IMR-90 (cell line): ENCODE measurements around the gene ME3. TPM values are rescaled to one million over a fixed set of nuclear protein-coding genes. Genes with fewer than 3 reads are reported as not detected.
"Not testable (repeated sequence)": the region's sequence is repeated elsewhere in the genome, so short reads cannot be mapped to it uniquely, and the experiment has no call there.

Experiments
- ATAC-seq: fragments of 200-7000 bp; cut with Tn5 transposase; 2 replicates; pipeline ENCODE4 v1.9.1; 2020; ENCODE audit warnings: low read depth, mild to moderate bottlenecking, moderate library complexity
- BruUV-seq: library from RNA; stranded (reverse); fragments of 400-500 nt; replicated peaks from 2 replicates; lab custom pipeline; 2021; lab: Mats Ljungman, UMichigan
- CTCF ChIA-PET: fragments of 300-600 bp; formaldehyde crosslinking; extraction: SDS; loops from one replicate; lab custom pipeline; 2021; ENCODE audit warnings: antibody characterized with exemption; lab: Yijun Ruan, JAX
- POLR2A ChIA-PET: fragments of 300-600 bp; sonication (Branson Sonifier 250); formaldehyde crosslinking; loops from one replicate; lab custom pipeline; 2022; ENCODE audit warnings: antibody characterized with exemption; ENCODE audit not compliant: unreplicated experiment; lab: Charles Lee
- DNase-seq: peaks from one replicate; pipeline ENCODE4 v3.0.0; 2013
- H2AFZ ChIP-seq: replicated peaks from 2 replicates; pipeline ENCODE3; 2013; ENCODE audit warnings: low read length, mild to moderate bottlenecking; ENCODE audit not compliant: poor library complexity
- H2AK5ac ChIP-seq: 2 replicates; pipeline ENCODE4 v1.6.1; 2013; ENCODE audit warnings: low read depth, low read length, inconsistent platforms
- H2AK9ac ChIP-seq: replicated peaks from 2 replicates; pipeline ENCODE3; 2013; ENCODE audit warnings: mild to moderate bottlenecking, low read depth, low read length, moderate library complexity; ENCODE audit not compliant: poor library complexity
- H2BK120ac ChIP-seq: 2 replicates; pipeline ENCODE4 v1.6.1; 2013; ENCODE audit warnings: low read depth, low read length, inconsistent platforms
- H2BK15ac ChIP-seq: 3 replicates; pipeline ENCODE4 v1.6.1; 2013; ENCODE audit warnings: low read depth, low read length, inconsistent platforms
- H2BK20ac ChIP-seq: 2 replicates; pipeline ENCODE4 v1.6.1; 2013; ENCODE audit warnings: low read depth, mild to moderate bottlenecking, inconsistent platforms, low read length, moderate library complexity
- H2BK5ac ChIP-seq: 2 replicates; pipeline ENCODE4 v1.6.1; 2013; ENCODE audit warnings: mild to moderate bottlenecking, low read depth, low read length, inconsistent platforms; ENCODE audit not compliant: poor library complexity, severe bottlenecking
- H3K14ac ChIP-seq: replicated peaks from 2 replicates; pipeline ENCODE4 v1.6.1; 2013; ENCODE audit warnings: low read depth, low read length, inconsistent platforms
- H3K18ac ChIP-seq: 2 replicates; pipeline ENCODE4 v1.6.1; 2013; ENCODE audit warnings: low read depth, low read length, control low read depth
- H3K23ac ChIP-seq: 2 replicates; pipeline ENCODE4 v1.6.1; 2013; ENCODE audit warnings: low read depth, low read length, inconsistent platforms
- H3K27ac ChIP-seq: 2 replicates; pipeline ENCODE4 v1.5.1; 2013; ENCODE audit warnings: mild to moderate bottlenecking, control low read depth, low read length; ENCODE audit not compliant: insufficient read depth
- H3K27me3 ChIP-seq: 2 replicates; pipeline ENCODE4 v1.6.1; 2013; ENCODE audit warnings: low read length; ENCODE audit not compliant: control insufficient read depth, insufficient read depth
- H3K36me3 ChIP-seq: 2 replicates; pipeline ENCODE4 v1.6.1; 2013; ENCODE audit warnings: low read length, mixed read lengths; ENCODE audit not compliant: control insufficient read depth, insufficient read depth
- H3K4ac ChIP-seq: 2 replicates; pipeline ENCODE4 v1.6.1; 2013; ENCODE audit warnings: low read depth, low read length, inconsistent platforms
- H3K4me1 ChIP-seq: 2 replicates; pipeline ENCODE4 v1.6.1; 2013; ENCODE audit warnings: low read length, mixed read lengths; ENCODE audit not compliant: control insufficient read depth, insufficient read depth
- H3K4me2 ChIP-seq: 2 replicates; pipeline ENCODE4 v1.6.1; 2013; ENCODE audit warnings: low read depth, mild to moderate bottlenecking, control low read depth, low read length, moderate library complexity
- H3K4me3 ChIP-seq: 2 replicates; pipeline ENCODE4 v1.5.1; 2013; ENCODE audit warnings: low read depth, mild to moderate bottlenecking, control low read depth, low read length, moderate library complexity; ENCODE audit not compliant: insufficient read depth
- H3K56ac ChIP-seq: 2 replicates; pipeline ENCODE4 v1.6.1; 2013; ENCODE audit warnings: low read length, inconsistent platforms; ENCODE audit not compliant: insufficient read depth; ENCODE audit errors: extremely low read depth
- H3K79me1 ChIP-seq, 2 experiments: 2 replicates each; pipeline ENCODE4 v1.6.1; 2013; ENCODE audit warnings: low read length in 2 of 2, inconsistent platforms in 1 of 2, low read depth in 1 of 2
- H3K9ac ChIP-seq: 2 replicates; pipeline ENCODE4 v1.6.1; 2013; ENCODE audit warnings: low read depth, low read length, control low read depth
- H3K9me1 ChIP-seq: 2 replicates; pipeline ENCODE4 v1.6.1; 2013; ENCODE audit warnings: low read length, inconsistent platforms; ENCODE audit not compliant: insufficient read depth
- H3K9me3 ChIP-seq: 2 replicates; pipeline ENCODE4 v1.6.1; 2013; ENCODE audit warnings: low read length; ENCODE audit not compliant: control insufficient read depth, insufficient read depth
- H4K20me1 ChIP-seq: 2 replicates; pipeline ENCODE4 v1.6.1; 2013; ENCODE audit warnings: low read length, inconsistent platforms; ENCODE audit not compliant: insufficient read depth
- H4K5ac ChIP-seq: 2 replicates; pipeline ENCODE4 v1.6.1; 2013; ENCODE audit warnings: mild to moderate bottlenecking, low read depth, low read length, control low read depth
- H4K8ac ChIP-seq, 2 experiments: 2 replicates each; pipeline ENCODE4 v1.6.1; 2013; ENCODE audit warnings: low read depth in 2 of 2, low read length in 2 of 2, control low read depth in 1 of 2, inconsistent platforms in 1 of 2
- H4K91ac ChIP-seq: 2 replicates; pipeline ENCODE4 v1.6.1; 2013; ENCODE audit warnings: low read depth, low read length, inconsistent platforms; ENCODE audit not compliant: insufficient read depth
- BHLHE40 ChIP-seq: fragments of 150-350 bp; IDR thresholded peaks from 2 replicates; pipeline ENCODE4 v1.6.1; 2016; ENCODE audit warnings: mild to moderate bottlenecking, low read depth, low read length
- MAFK ChIP-seq: IDR thresholded peaks from 2 replicates; pipeline ENCODE4 v1.6.1; 2012; ENCODE audit warnings: low read depth, low read length, improper control_type of control experiment
- WGBS, 2 experiments: methylation state at CpG; one replicate each; pipeline versions ENCODE4 v1.1.5 to v1.1.7; 2013; ENCODE audit warnings: missing lambda C conversion rate in 2 of 2; ENCODE audit not compliant: insufficient read length in 1 of 2; ENCODE audit errors: extremely low coverage in 2 of 2; 5-methylcytosine and 5-hydroxymethylcytosine counted together
- dilution Hi-C: fragments of 300-500 bp; cut with HindIII; formaldehyde crosslinking; loops from one replicate; pipeline ENCODE4 v1.14.3; 2018; ENCODE audit warnings: low sequenced_read_pairs; ENCODE audit not compliant: unreplicated experiment
- in situ Hi-C: fragments of 300-500 bp; cut with MboI; formaldehyde crosslinking; loops from 3 replicates; pipeline ENCODE4 v1.14.3; 2019; ENCODE audit warnings: low sequenced_read_pairs, inconsistent platforms, mixed read lengths
- intact Hi-C: fragments of 100-400 bp; cut with micrococcal nuclease; formaldehyde crosslinking; loops from 2 replicates; pipeline ENCODE4 v1.10.0; 2022
- polyA plus RNA-seq, 3 experiments: library from polyadenylated mRNA; depleted of rRNA; stranded (reverse); fragments of >200 nt; gene quantifications; 2 replicates each; pipeline ENCODE4 v1.2.3, GENCODE V29; 2012; ENCODE audit warnings: low replicate concordance in 1 of 3
- total RNA-seq: library from RNA; depleted of rRNA; stranded (reverse); fragments of >200 nt; gene quantifications from 2 replicates; pipeline ENCODE4 v1.2.3, GENCODE V29; 2012

Gene ME3
- total and polyA plus RNA-seq, 2 of the 4 experiments (the other 2 are of a cell fraction) = 7.8 to 9.0 TPM

- Histone ChIP-seq H2AK5ac (no peak overlapping the region), H3K79me1 (no peaks in the 10 kb centered on the region), H3K4ac (no peak overlapping the region), H3K9me1 (no peaks in the 10 kb centered on the region), H3K27me3 (no peaks in the 10 kb centered on the region), H4K8ac (no peak overlapping the region), H3K18ac (no peak overlapping the region), H3K4me3 (no peak overlapping the region), H2AFZ (no peak overlapping the region), H3K23ac (no peak overlapping the region), H3K4me2 (no peak overlapping the region), H3K4me1 (no peaks in the 10 kb centered on the region), H3K14ac (no peak overlapping the region), H3K56ac (no peak overlapping the region), H2BK5ac (no peak overlapping the region), H2BK120ac (no peak overlapping the region), H2BK20ac (no peak overlapping the region), H3K36me3 (no peaks in the 10 kb centered on the region), H2AK9ac (no peak overlapping the region), H2BK15ac (no peak overlapping the region), H3K9me3 (no peaks in the 10 kb centered on the region), H3K9ac (no peak overlapping the region), H4K91ac (no peak overlapping the region), H4K5ac (no peak overlapping the region), H3K27ac (no peak overlapping the region), H4K20me1 (no peaks in the 10 kb centered on the region)
- no peak for ATAC-seq
- no peak for DNase-seq
- dilution Hi-C loops = no loop called here
- in situ Hi-C loops = loop anchor here (25.0 kb wide), 1 partner anchor 860 kb away; no protein-coding TSS in a partner anchor
- no TSS peak for BruUV-seq
- ChIA-PET CTCF (no interaction called here), POLR2A (no interaction called here)
- TF ChIP-seq BHLHE40 (no peak), MAFK (peak; percentile 10; the same call in 1 of the 2 replicates)
- intact Hi-C loops = no loop called here
Measured at GRCh38 chr11:86427441-86427840, 245.0 kb downstream of the ME3 start.

DNA sequence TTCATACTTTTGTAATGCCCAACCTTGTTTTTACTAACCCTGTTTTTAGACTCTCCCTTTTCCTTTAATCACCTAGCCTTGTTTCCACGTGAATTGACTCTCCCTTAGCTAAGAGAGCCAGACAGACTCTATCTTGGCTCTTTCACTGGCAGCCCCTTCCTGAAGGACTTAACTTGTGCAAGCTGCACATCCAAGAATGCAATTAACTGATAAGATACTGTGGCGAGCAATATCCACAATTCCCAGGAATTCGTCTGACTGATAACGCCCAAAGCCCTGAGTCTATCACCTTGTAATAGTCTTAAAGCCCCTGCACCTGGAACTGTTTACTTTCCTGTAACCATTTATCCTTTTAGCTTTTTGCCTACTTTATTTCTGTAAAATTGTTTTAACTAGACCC is 248.9 kb downstream of the ME3 start:
- H2AK9ac ChIP-seq, H3K4ac ChIP-seq, H3K56ac ChIP-seq, H3K36me3 ChIP-seq, H3K4me3 ChIP-seq, H3K14ac ChIP-seq, in situ Hi-C loops, H3K23ac ChIP-seq, H3K27me3 ChIP-seq, H2AK5ac ChIP-seq, dilution Hi-C loops, intact Hi-C loops, DNase-seq, H2BK120ac ChIP-seq, H2BK5ac ChIP-seq, H2BK15ac ChIP-seq, H3K27ac ChIP-seq, H2AFZ ChIP-seq, BruUV-seq, H3K9me1 ChIP-seq, H3K79me1 ChIP-seq, POLR2A ChIA-PET, H3K18ac ChIP-seq, H4K8ac ChIP-seq, H2BK20ac ChIP-seq, CTCF ChIA-PET, ATAC-seq, H3K4me2 ChIP-seq, H4K91ac ChIP-seq, H4K5ac ChIP-seq, H3K4me1 ChIP-seq, H3K9ac ChIP-seq, H3K9me3 ChIP-seq, H4K20me1 ChIP-seq: not testable (repeated sequence)
- WGBS, 2 experiments = 27% methylated on average over 4 of the region's 4 CpGs; no CpG with 5 or more reads in 1 of the 2 experiments
